Fibroblast of lung (primary cell): ENCODE results near the gene CABLES1. TPM values are rescaled to one million over a fixed set of nuclear protein-coding genes. Genes with fewer than 3 reads are reported as not detected.

Experiments
- DNase-seq, 2 donors: peaks; one replicate each; pipeline versions ENCODE4 v3.0.0 to v3.0.0-alpha.2; 2010; ENCODE audit warnings: low read depth in 2 of 2
- H2AFZ ChIP-seq: 2 replicates; pipeline ENCODE4 v1.5.1; 2012; ENCODE audit warnings: low read length, control low read depth, inconsistent platforms
- H3K27ac ChIP-seq: 2 replicates; pipeline ENCODE4 v1.5.1; 2011; ENCODE audit warnings: low read length, control low read depth; ENCODE audit not compliant: insufficient read depth
- H3K27me3 ChIP-seq: 2 replicates; pipeline ENCODE4 v1.5.1; 2011; ENCODE audit warnings: mild to moderate bottlenecking, low read length; ENCODE audit not compliant: control insufficient read depth, insufficient read depth
- H3K36me3 ChIP-seq: 2 replicates; pipeline ENCODE4 v1.5.1; 2011; ENCODE audit warnings: low read length; ENCODE audit not compliant: control insufficient read depth, insufficient read depth
- H3K4me1 ChIP-seq: 2 replicates; pipeline ENCODE4 v1.5.1; 2011; ENCODE audit warnings: low read length; ENCODE audit not compliant: control insufficient read depth, insufficient read depth; ENCODE audit errors: extremely low read depth
- H3K4me2 ChIP-seq: 2 replicates; pipeline ENCODE4 v1.5.1; 2011; ENCODE audit warnings: low read length, control low read depth; ENCODE audit not compliant: insufficient read depth; ENCODE audit errors: extremely low read depth
- H3K4me3 ChIP-seq, 4 experiments: fragments of 200-600 bp in 1 of 4; sonication (generic) in 1 of 4; replicated peaks in 1 of 4; 2 replicates each; pipeline ENCODE4 v1.5.1; 2011 to 2016; ENCODE audit warnings: low read length in 4 of 4, low read depth in 3 of 4, mild to moderate bottlenecking in 3 of 4, control low read depth in 2 of 4, inconsistent platforms in 1 of 4, mixed read lengths in 1 of 4; ENCODE audit not compliant: insufficient read depth in 1 of 4; ENCODE audit errors: control extremely low read depth in 1 of 4
- H3K79me2 ChIP-seq: 2 replicates; pipeline ENCODE4 v1.5.1; 2012; ENCODE audit warnings: mild to moderate bottlenecking, low read length, inconsistent platforms; ENCODE audit not compliant: control insufficient read depth, insufficient read depth
- H3K9ac ChIP-seq: 2 replicates; pipeline ENCODE4 v1.5.1; 2011; ENCODE audit warnings: mild to moderate bottlenecking, low read length, control low read depth; ENCODE audit not compliant: insufficient read depth
- H3K9me3 ChIP-seq: 2 replicates; pipeline ENCODE4 v1.5.1; 2012; ENCODE audit warnings: low read depth, low read length; ENCODE audit not compliant: control insufficient read depth, insufficient read depth
- H4K20me1 ChIP-seq: 2 replicates; pipeline ENCODE4 v1.5.1; 2011; ENCODE audit warnings: low read length; ENCODE audit not compliant: control insufficient read depth, insufficient read depth; ENCODE audit errors: extremely low read depth
- CTCF ChIP-seq, 2 donors: IDR thresholded peaks in 1 of 2; conservative IDR thresholded peaks in 1 of 2; 1 replicate in 1 of 2; 2 replicates in 1 of 2; pipeline ENCODE4 v1.5.1; 2011 to 2012; ENCODE audit warnings: low read length in 2 of 2, control low read depth in 1 of 2, inconsistent platforms in 1 of 2, low read depth in 1 of 2, mild to moderate bottlenecking in 1 of 2
- EZH2 ChIP-seq: IDR thresholded peaks from 2 replicates; pipeline ENCODE4 v1.5.1; 2012; ENCODE audit warnings: low read length, control low read depth, mild to moderate bottlenecking; ENCODE audit errors: missing control alignments
- polyA plus RNA-seq, 2 donors: library from polyadenylated mRNA; depleted of rRNA in 1 of 2; stranded (reverse) in 1 of 2; unstranded in 1 of 2; fragments of >200 nt; gene quantifications; 2 replicates each; pipeline ENCODE4 v1.2.1, GENCODE V29; 2011 to 2012; ENCODE audit warnings: missing spikeins in 1 of 2
- total RNA-seq: library from RNA; depleted of rRNA; stranded (reverse); fragments of >200 nt; gene quantifications from 2 replicates; pipeline ENCODE4 v1.2.1, GENCODE V29; 2014

Gene CABLES1
- total and polyA plus RNA-seq, 2 donors (not counting 1 experiment from before 2014, with no cell fraction given), result 5.1 to 11.4 TPM

GRCh38 chr18:23103449-23103848 is 31.8 kb upstream of the CABLES1 start:
- Histone ChIP-seq H3K79me2 (no peaks in the 10 kb centered on the region), H3K27me3 (no peaks in the 10 kb centered on the region), H3K4me3 (no peak overlapping the region), H2AFZ (no peak overlapping the region), H3K9me3 (no peaks in the 10 kb centered on the region), H3K4me2 (no peak overlapping the region), H3K36me3 (no peaks in the 10 kb centered on the region), H4K20me1 (no peaks in the 10 kb centered on the region), H3K4me1 (peaks cover 6% of the 10 kb centered on the region), H3K27ac (no peak overlapping the region), H3K9ac (no peak overlapping the region)
- TF ChIP-seq CTCF (conservative IDR thresholded peaks at IDR 0.05 in 1 of 2, IDR thresholded peaks at IDR 0.05 in 1 of 2; ENCODE audit: low read depth in 1 of 2, low read length in 2 of 2) (no peak), EZH2 (no peak)
- DNase-seq, result no peak

- no peak overlapping the region for H3K4me3 ChIP-seq
- H3K9ac ChIP-seq, result no peak overlapping the region
- no peak for DNase-seq
- TF ChIP-seq CTCF (conservative IDR thresholded peaks at IDR 0.05 in 1 of 2, IDR thresholded peaks at IDR 0.05 in 1 of 2; ENCODE audit: low read depth in 1 of 2, low read length in 2 of 2) (no peak), EZH2 (no peak)
- no peak overlapping the region for H3K27ac ChIP-seq
- H2AFZ ChIP-seq, result no peak overlapping the region
- H3K27me3 ChIP-seq, result no peaks in the 10 kb centered on the region
- no peaks in the 10 kb centered on the region for H3K36me3 ChIP-seq
- no peaks in the 10 kb centered on the region for H4K20me1 ChIP-seq
- H3K4me2 ChIP-seq, result no peak overlapping the region
- H3K4me1 ChIP-seq, result peaks cover 6% of the 10 kb centered on the region
- H3K9me3 ChIP-seq, result no peaks in the 10 kb centered on the region
- no peaks in the 10 kb centered on the region for H3K79me2 ChIP-seq
These were observed 30.3 kb upstream of the CABLES1 start for GRCh38 chr18:23105030-23105429.

GRCh38 chr18:23105581-23106219 is 29.6 kb upstream of the CABLES1 start:
- Histone ChIP-seq H3K4me3 (no peak overlapping the region), H3K27ac (no peak overlapping the region), H2AFZ (no peak overlapping the region), H3K27me3 (no peaks in the 10 kb centered on the region), H3K4me1 (peaks cover 6% of the 10 kb centered on the region), H3K79me2 (no peaks in the 10 kb centered on the region), H4K20me1 (no peaks in the 10 kb centered on the region), H3K4me2 (no peak overlapping the region), H3K36me3 (no peaks in the 10 kb centered on the region), H3K9ac (no peak overlapping the region), H3K9me3 (no peaks in the 10 kb centered on the region)
- TF ChIP-seq CTCF (conservative IDR thresholded peaks at IDR 0.05 in 1 of 2, IDR thresholded peaks at IDR 0.05 in 1 of 2; ENCODE audit: low read depth in 1 of 2, low read length in 2 of 2) (no peak), EZH2 (no peak)
- DNase-seq, result no peak
